B cell (primary cell): ENCODE measurements around the gene PHLDB1. TPM values are rescaled to one million over a fixed set of nuclear protein-coding genes. Genes with fewer than 3 reads are reported as not detected.

Experiments used
- ATAC-seq: fragments of 200-7000 bp; cut with Tn5 transposase; one replicate; pipeline ENCODE4 v1.10.0; 2021; ENCODE audit warnings: low read depth, mild to moderate bottlenecking, moderate number of reproducible peaks, moderate library complexity
- CTCF ChIA-PET: fragments of 350-600 bp; sonication (Branson Sonifier 250); formaldehyde crosslinking; loops from one replicate; lab custom pipeline; 2021; ENCODE audit warnings: antibody characterized with exemption, inconsistent platforms; lab: Charles Lee
- POLR2A ChIA-PET: fragments of 350-600 bp; sonication (Branson Sonifier 250); formaldehyde crosslinking; loops from one replicate; lab custom pipeline; 2021; ENCODE audit warnings: antibody characterized with exemption; lab: Charles Lee
- DNase-seq: peaks from one replicate; pipeline ENCODE4 v3.0.0; 2013
- H2AFZ ChIP-seq: 2 replicates; pipeline ENCODE4 v1.6.1; 2012; ENCODE audit warnings: mild to moderate bottlenecking, low read depth, low read length; ENCODE audit not compliant: insufficient read depth, poor library complexity, severe bottlenecking
- H3K27ac ChIP-seq, 2 donors: 1 replicate in 1 of 2; 2 replicates in 1 of 2; pipeline ENCODE4 v1.5.1; 2012 to 2013; ENCODE audit warnings: low read length in 2 of 2, mild to moderate bottlenecking in 2 of 2, moderate library complexity in 1 of 2
- H3K27me3 ChIP-seq, 4 experiments: fragments of 200-600 bp in 1 of 4; sonication (generic) in 1 of 4; replicated peaks in 1 of 4; 1 replicate in 2 of 4; 2 replicates in 2 of 4; pipeline versions ENCODE4 v1.6.1 to v1.7.0; 2013 to 2016; ENCODE audit warnings: low read length in 3 of 4, mild to moderate bottlenecking in 2 of 4, mixed read lengths in 1 of 4, moderate library complexity in 1 of 4; ENCODE audit not compliant: insufficient read depth in 4 of 4, control insufficient read depth in 3 of 4; ENCODE audit errors: control extremely low read depth in 1 of 4
- H3K36me3 ChIP-seq, 2 experiments: replicated peaks in 1 of 2; 1 replicate in 1 of 2; 2 replicates in 1 of 2; pipeline versions ENCODE4 v1.6.1 to v1.7.1; 2013; ENCODE audit warnings: low read length in 1 of 2; ENCODE audit not compliant: insufficient read depth in 2 of 2, control insufficient read depth in 1 of 2; ENCODE audit errors: control extremely low read depth in 1 of 2, extremely low read depth in 1 of 2
- H3K4me1 ChIP-seq, 2 donors: fragments of 200-600 bp in 1 of 2; sonication (generic) in 1 of 2; 1 replicate in 1 of 2; 2 replicates in 1 of 2; pipeline versions ENCODE4 v1.5.1 to v1.6.1; 2013 to 2017; ENCODE audit warnings: low read length in 2 of 2; ENCODE audit not compliant: control insufficient read depth in 2 of 2, insufficient read depth in 2 of 2
- H3K4me2 ChIP-seq: replicated peaks from 2 replicates; pipeline ENCODE3; 2012; ENCODE audit warnings: mild to moderate bottlenecking, low read depth, low read length; ENCODE audit not compliant: poor library complexity, severe bottlenecking
- H3K4me3 ChIP-seq, 5 experiments: fragments of 200-600 bp in 1 of 5; sonication (generic) in 1 of 5; 1 replicate in 3 of 5; 2 replicates in 2 of 5; pipeline versions ENCODE4 v1.5.1 to v1.7.0; 2011 to 2016; ENCODE audit warnings: low read length in 4 of 5, mild to moderate bottlenecking in 4 of 5, low read depth in 2 of 5, control low read depth in 1 of 5, moderate library complexity in 1 of 5; ENCODE audit not compliant: insufficient read depth in 1 of 5; ENCODE audit errors: control extremely low read depth in 1 of 5, extremely low read depth in 1 of 5
- H3K79me2 ChIP-seq: fragments of 200-600 bp; sonication (generic); one replicate; pipeline ENCODE4 v1.6.0; 2016; ENCODE audit warnings: low read length; ENCODE audit not compliant: control insufficient read depth, insufficient read depth
- H3K9ac ChIP-seq: fragments of 200-600 bp; sonication (generic); 2 replicates; pipeline ENCODE4 v1.6.1; 2017; ENCODE audit warnings: mild to moderate bottlenecking, low read length, moderate library complexity
- H3K9me3 ChIP-seq, 3 donors: one replicate each; pipeline versions ENCODE4 v1.6.1 to v1.7.1; 2013; ENCODE audit warnings: low read length in 2 of 3; ENCODE audit not compliant: control insufficient read depth in 2 of 3, insufficient read depth in 1 of 3; ENCODE audit errors: control extremely low read depth in 1 of 3
- H4K20me1 ChIP-seq: 2 replicates; pipeline ENCODE4 v1.6.0; 2012; ENCODE audit warnings: mild to moderate bottlenecking, low read length; ENCODE audit not compliant: insufficient read depth, control insufficient read depth, poor library complexity, severe bottlenecking
- H3K27ac Mint-ChIP-seq: one replicate; pipeline ENCODE4 v1.8.0; 2021; ENCODE audit warnings: mixed read lengths
- H3K27me3 Mint-ChIP-seq: one replicate; pipeline ENCODE4 v1.8.0; 2021; ENCODE audit warnings: mixed read lengths
- H3K4me1 Mint-ChIP-seq: one replicate; pipeline ENCODE4 v1.8.0; 2021; ENCODE audit warnings: mixed read lengths
- H3K4me3 Mint-ChIP-seq: one replicate; pipeline ENCODE4 v1.8.0; 2021; ENCODE audit warnings: mixed read lengths
- H3K9me3 Mint-ChIP-seq: one replicate; pipeline ENCODE4 v1.8.0; 2022; ENCODE audit warnings: mixed read lengths; ENCODE audit not compliant: insufficient read depth
- EZH2 ChIP-seq: IDR thresholded peaks from 2 replicates; pipeline ENCODE4 v1.6.1; 2012; ENCODE audit warnings: borderline replicate concordance, low read depth, mild to moderate bottlenecking, moderate library complexity, low read length; ENCODE audit not compliant: insufficient read depth, poor library complexity, severe bottlenecking
- WGBS: methylation state at CpG from one replicate; pipeline ENCODE4 v1.1.5; 2013; ENCODE audit warnings: missing lambda C conversion rate; ENCODE audit not compliant: insufficient coverage; 5-methylcytosine and 5-hydroxymethylcytosine counted together
- intact Hi-C: fragments of 100-400 bp; cut with micrococcal nuclease; formaldehyde crosslinking; loops from one replicate; pipeline ENCODE4 v1.10.0; 2022
- polyA plus RNA-seq: library from polyadenylated mRNA; depleted of rRNA; stranded (reverse); fragments of >200 nt; gene quantifications from 2 replicates; pipeline ENCODE4 v1.2.3, GENCODE V29; 2012
- total RNA-seq, 2 donors: library from RNA; stranded (reverse); fragments of 120-200 nt in 1 of 2; gene quantifications; 1 replicate in 1 of 2; 2 replicates in 1 of 2; pipeline versions ENCODE4 v1.2.3 to v1.2.4, GENCODE V29; 2013 to 2022
- TF ChIP-seq, protein P1 (sequence below): fragments of 200-600 bp; IDR thresholded peaks from one replicate; pipeline ENCODE4 v1.8.0; 2022; ENCODE audit warnings: antibody characterized with exemption, mild to moderate bottlenecking

Gene PHLDB1
- total and polyA plus RNA-seq, 2 donors (not counting 1 experiment from before 2014, with no cell fraction given), result 0.46 to 2.4 TPM

DNA sequence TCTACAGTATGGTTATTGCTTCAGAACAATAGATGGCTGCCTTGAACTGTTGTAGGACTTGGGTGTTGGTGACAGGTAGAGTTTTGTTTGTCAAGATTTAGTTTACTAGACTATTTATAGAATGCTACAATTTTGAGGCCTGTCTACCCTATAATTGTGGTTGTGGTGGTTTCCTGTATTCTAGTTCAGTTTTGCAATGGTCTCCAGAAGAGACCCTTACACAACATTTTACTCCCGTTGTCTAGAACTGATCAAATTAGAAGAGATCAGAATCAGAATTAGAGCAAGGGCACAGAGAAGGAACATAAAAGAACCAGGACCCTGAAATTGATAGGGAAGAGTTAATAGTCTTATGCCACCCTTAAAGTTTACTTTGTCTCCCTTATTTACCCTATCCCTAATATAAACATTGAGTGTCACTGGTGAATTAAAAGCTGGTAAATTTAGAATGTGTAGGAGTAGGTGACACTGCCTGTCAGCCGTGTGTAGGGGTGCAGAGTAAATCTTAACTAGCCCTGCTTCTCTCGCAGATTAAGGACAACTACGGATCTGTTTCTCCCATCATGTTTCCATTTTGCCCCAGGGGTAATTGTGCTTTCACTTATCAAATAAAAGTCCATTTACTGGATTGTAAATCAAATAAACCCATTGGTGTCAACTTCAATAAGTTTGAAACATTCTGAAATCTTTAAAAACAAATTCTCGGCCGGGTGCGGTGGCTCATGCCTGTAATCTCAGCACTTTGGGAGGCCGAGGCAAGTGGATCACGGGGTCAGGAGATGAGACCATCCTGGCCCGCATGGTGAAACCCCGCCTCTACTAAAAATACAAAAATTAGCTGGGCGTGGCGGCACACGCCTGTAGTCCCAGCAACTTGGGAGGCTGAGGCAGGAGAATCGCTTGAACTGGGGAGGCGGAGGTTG is 10.9 kb upstream of the PHLDB1 start:
- Histone ChIP-seq H3K27me3 (no peaks in the 10 kb centered on the region), H3K27ac (no peak overlapping the region), H3K36me3 (peaks cover 13 to 72% of the 10 kb centered on the region in 2 experiments), H3K79me2 (no peaks in the 10 kb centered on the region), H4K20me1 (no peaks in the 10 kb centered on the region), H3K9ac (no peak overlapping the region), H3K9me3 (no peaks in the 10 kb centered on the region), H3K4me3 (no peak overlapping the region), H3K4me2 (no peak overlapping the region), H3K4me1 (no peaks in the 10 kb centered on the region), H2AFZ (no peak overlapping the region)
- H3K4me3 Mint-ChIP-seq, result no peak overlapping the region
- TF ChIP-seq, protein P1, sequence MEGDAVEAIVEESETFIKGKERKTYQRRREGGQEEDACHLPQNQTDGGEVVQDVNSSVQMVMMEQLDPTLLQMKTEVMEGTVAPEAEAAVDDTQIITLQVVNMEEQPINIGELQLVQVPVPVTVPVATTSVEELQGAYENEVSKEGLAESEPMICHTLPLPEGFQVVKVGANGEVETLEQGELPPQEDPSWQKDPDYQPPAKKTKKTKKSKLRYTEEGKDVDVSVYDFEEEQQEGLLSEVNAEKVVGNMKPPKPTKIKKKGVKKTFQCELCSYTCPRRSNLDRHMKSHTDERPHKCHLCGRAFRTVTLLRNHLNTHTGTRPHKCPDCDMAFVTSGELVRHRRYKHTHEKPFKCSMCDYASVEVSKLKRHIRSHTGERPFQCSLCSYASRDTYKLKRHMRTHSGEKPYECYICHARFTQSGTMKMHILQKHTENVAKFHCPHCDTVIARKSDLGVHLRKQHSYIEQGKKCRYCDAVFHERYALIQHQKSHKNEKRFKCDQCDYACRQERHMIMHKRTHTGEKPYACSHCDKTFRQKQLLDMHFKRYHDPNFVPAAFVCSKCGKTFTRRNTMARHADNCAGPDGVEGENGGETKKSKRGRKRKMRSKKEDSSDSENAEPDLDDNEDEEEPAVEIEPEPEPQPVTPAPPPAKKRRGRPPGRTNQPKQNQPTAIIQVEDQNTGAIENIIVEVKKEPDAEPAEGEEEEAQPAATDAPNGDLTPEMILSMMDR, result no peak
- TF ChIP-seq EZH2, result no peak
- no peak overlapping the region for H3K27ac Mint-ChIP-seq
- H3K27me3 Mint-ChIP-seq, result no peaks in the 10 kb centered on the region
- H3K9me3 Mint-ChIP-seq, result no peaks in the 10 kb centered on the region
- ATAC-seq (no peak), DNase-seq (no peak)
- 96% methylated on average over 12 of the region's 16 CpGs for WGBS
- ChIA-PET CTCF (interaction anchor here (2.0 kb wide), 1 partner anchor 16 kb away, joined by 8 read pairs; no protein-coding TSS in a partner anchor), POLR2A (no interaction called here)
- intact Hi-C loops, result no loop called here
- peaks cover 9% of the 10 kb centered on the region for H3K4me1 Mint-ChIP-seq

DNA sequence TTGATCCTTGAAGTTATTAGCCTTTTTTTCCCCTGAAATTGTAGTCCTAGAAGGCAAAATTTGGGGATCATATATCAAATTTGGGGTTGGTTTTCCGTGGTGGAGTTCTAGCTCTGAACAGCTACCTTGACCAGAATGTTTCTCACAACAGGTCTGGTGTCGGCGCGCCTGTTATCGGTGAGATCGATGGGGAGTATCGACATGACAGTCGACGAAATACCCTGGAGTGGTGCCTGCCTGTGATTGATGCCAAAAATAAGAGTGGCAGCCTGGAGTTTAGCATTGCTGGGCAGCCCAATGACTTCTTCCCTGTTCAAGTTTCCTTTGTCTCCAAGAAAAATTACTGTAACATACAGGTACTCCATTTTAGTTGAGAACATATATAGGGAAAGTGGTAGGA is 9.9 kb upstream of the PHLDB1 start:
- Histone ChIP-seq H3K79me2 (no peaks in the 10 kb centered on the region), H3K9me3 (no peaks in the 10 kb centered on the region), H3K4me3 (no peak overlapping the region), H3K36me3 (peaks cover 10 to 72% of the 10 kb centered on the region in 2 experiments), H3K27me3 (no peaks in the 10 kb centered on the region), H3K4me1 (no peaks in the 10 kb centered on the region), H3K4me2 (no peak overlapping the region), H4K20me1 (no peaks in the 10 kb centered on the region), H3K9ac (no peak overlapping the region), H3K27ac (no peak overlapping the region), H2AFZ (no peak overlapping the region)
- Mint-ChIP-seq H3K4me3 (no peak overlapping the region), H3K27me3 (no peaks in the 10 kb centered on the region), H3K9me3 (no peaks in the 10 kb centered on the region), H3K4me1 (peaks cover 9% of the 10 kb centered on the region), H3K27ac (no peak overlapping the region)
- ATAC-seq (no peak), DNase-seq (no peak)
- CTCF ChIA-PET, result no interaction called here
- 97% methylated on average over 9 of the region's 9 CpGs for WGBS
- intact Hi-C loops, result no loop called here
- TF ChIP-seq EZH2, result no peak
- POLR2A ChIA-PET, result no interaction called here
